ENCODE data around the gene GGT7. TPM values are rescaled to one million over a fixed set of nuclear protein-coding genes. Genes with fewer than 3 reads are reported as not detected.

GGT7 gene
- total and polyA plus RNA-seq, 2 experiments from 2014 or later, result 32.3 to 53.8 TPM

DNA sequence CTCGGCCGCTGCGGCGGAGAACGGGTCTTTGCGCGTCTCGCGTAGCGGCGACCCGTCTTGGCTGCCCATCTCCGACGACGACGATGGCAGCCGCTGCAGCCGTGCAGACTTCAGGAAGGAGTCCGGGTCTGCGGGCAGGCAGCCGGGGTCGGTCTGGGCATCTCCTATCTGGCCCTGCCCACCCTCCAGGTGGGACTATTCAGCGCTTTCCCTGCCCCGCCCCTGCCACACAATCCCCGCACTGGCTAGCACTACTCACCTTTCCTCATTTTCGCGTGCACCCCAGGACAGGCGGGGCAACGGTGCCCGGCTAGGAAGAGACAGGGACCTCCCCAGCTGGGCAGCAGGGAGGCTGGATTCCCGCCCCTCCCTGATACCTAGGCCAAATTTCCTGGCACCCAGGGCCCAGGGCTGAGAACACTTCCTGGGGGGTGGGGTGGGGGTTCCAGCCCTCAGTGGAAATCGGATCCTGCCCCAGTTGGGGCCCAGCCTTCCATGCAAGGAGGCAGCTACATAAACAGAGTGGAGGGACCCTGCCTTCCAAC is 9.2 kb downstream of the GGT7 start:
- no peaks in the 10 kb centered on the region for H3K27me3 ChIP-seq
- H3K27ac ChIP-seq, result no peak overlapping the region
- H3K36me3 ChIP-seq, result peaks cover 3% of the 10 kb centered on the region
- no peak overlapping the region for H3K4me3 ChIP-seq
- H3K9me3 ChIP-seq (ENCODE audit: low read depth), result no peaks in the 10 kb centered on the region
- H3K4me1 ChIP-seq (ENCODE audit: low read depth), result no peaks in the 10 kb centered on the region
- no peak for TF ChIP-seq CTCF (IDR thresholded peaks at IDR 0.05; ENCODE audit: low read depth, low read length)
- DNase-seq (ENCODE audit: low read depth in 1 of 2, low spot score in 1 of 2), result no peak

DNA sequence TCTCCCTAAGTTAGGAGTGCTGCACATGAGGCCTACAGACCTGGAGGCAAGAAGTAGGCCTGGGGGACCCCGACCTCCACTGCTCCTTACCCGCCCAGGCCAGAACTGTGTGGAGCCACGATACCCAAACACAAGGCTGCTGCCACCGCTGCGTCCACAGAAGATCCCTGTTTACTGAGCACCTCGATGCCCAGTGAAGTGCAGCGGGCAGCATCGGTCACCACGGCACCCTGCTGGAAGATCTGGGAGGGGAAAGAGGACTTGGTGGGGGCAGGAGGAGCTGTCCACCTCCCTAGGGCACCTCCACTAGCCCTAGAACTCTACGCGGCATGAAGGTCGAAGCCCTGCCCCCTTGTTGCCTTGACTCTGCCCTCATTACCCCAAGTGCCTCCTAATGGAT is 9.9 kb downstream of the GGT7 start:
- no peak for TF ChIP-seq CTCF (IDR thresholded peaks at IDR 0.05; ENCODE audit: low read depth, low read length)
- no peak overlapping the region for H3K27ac ChIP-seq

DNA sequence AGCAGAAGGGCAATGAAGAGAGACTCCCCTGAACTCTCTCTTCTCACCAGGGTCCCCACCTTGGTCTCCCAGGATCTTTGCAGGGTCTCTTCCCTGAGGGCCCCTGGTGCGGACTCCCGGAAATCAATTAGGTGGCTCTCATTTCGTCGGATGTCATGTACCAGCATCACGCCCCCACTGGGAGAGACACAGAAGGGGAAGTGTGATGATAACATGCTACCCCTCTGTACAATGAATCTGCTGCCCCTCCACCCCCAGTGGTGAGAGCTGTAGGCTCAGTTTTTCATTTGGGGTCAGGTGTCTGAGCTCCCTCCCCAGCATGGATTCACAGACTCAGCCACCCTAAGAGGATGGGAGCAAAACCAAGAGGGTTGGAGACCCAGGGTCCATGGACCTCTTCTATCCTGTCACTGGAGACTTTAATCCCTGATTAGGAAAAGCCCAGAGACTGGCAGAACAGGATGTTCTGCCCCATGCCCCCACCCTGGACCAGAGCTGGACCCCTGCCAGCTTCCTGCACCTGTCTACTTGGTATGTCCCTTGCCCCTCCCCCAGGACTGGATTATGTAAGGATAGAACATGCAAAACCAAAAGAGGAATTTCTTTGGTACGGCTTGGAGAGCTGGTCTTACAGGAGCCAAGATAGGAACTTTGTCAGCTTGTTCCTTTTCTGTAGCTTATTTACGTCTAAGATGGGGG is 11.1 kb downstream of the GGT7 start:
- H3K36me3 ChIP-seq, result peaks cover 8% of the 10 kb centered on the region
- no peaks in the 10 kb centered on the region for H3K9me3 ChIP-seq (ENCODE audit: low read depth)
- no peaks in the 10 kb centered on the region for H3K27me3 ChIP-seq
- no peaks in the 10 kb centered on the region for H3K4me1 ChIP-seq (ENCODE audit: low read depth)
- no peak overlapping the region for H3K27ac ChIP-seq
- H3K4me3 ChIP-seq, result no peak overlapping the region
- no peak for DNase-seq (ENCODE audit: low read depth in 1 of 2, low spot score in 1 of 2)
- no peak for TF ChIP-seq CTCF (IDR thresholded peaks at IDR 0.05; ENCODE audit: low read depth, low read length)

More for the DNA sequence above, 9.9 kb downstream of the GGT7 start:
- Histone ChIP-seq H3K9me3 (ENCODE audit: low read depth) (no peaks in the 10 kb centered on the region), H3K4me3 (no peak overlapping the region), H3K27me3 (no peaks in the 10 kb centered on the region), H3K4me1 (ENCODE audit: low read depth) (no peaks in the 10 kb centered on the region), H3K36me3 (peaks cover 8% of the 10 kb centered on the region)
- DNase-seq (ENCODE audit: low read depth in 1 of 2, low spot score in 1 of 2), result no peak

GRCh38 chr20:34859826-34860545 is 12.7 kb downstream of the GGT7 start:
- Histone ChIP-seq H3K9me3 (ENCODE audit: low read depth) (no peaks in the 10 kb centered on the region), H3K27me3 (no peaks in the 10 kb centered on the region), H3K4me1 (ENCODE audit: low read depth) (no peaks in the 10 kb centered on the region), H3K36me3 (peaks cover 12% of the 10 kb centered on the region), H3K27ac (no peak overlapping the region), H3K4me3 (no peak overlapping the region)
- no peak for DNase-seq (ENCODE audit: low read depth in 1 of 2, low spot score in 1 of 2)
- TF ChIP-seq CTCF (IDR thresholded peaks at IDR 0.05; ENCODE audit: low read depth, low read length), result no peak

DNA sequence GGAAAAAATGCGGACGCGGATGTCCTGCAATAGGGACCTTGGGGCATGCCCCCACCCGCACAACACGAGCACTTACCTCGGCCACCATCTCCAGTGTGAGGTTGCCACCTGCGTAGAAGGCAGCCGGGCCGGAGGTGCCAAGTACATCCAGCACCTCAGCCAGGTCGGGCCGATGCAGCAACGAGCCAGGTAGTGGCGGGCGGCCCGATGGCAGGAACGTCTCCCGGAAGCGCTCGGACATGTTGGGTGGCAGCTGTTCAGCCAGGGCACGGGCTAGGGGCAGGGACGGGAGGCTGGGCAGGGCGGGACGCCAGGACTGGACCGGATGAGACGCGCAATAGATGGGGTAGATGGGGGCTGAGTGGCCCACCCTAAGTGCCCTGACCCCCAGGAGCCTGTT is 13.3 kb downstream of the GGT7 start:
- H3K4me3 ChIP-seq, result no peak overlapping the region
- no peak for TF ChIP-seq CTCF (IDR thresholded peaks at IDR 0.05; ENCODE audit: low read depth, low read length)
- peaks cover 17% of the 10 kb centered on the region for H3K36me3 ChIP-seq
- no peaks in the 10 kb centered on the region for H3K4me1 ChIP-seq (ENCODE audit: low read depth)
- no peaks in the 10 kb centered on the region for H3K27me3 ChIP-seq
- DNase-seq (ENCODE audit: low read depth in 1 of 2, low spot score in 1 of 2), result no peak
- no peak overlapping the region for H3K27ac ChIP-seq
- no peaks in the 10 kb centered on the region for H3K9me3 ChIP-seq (ENCODE audit: low read depth)
